Suprapubic skin (tissue), 4 donors: ENCODE measurements around the gene COL12A1.

Experiments used
- POLR2A ChIP-seq, 2 donors: fragments of 450-650 bp; IDR thresholded peaks; one replicate each; pipeline ENCODE4 v1.6.1; 2017; ENCODE audit warnings: antibody characterized with exemption in 2 of 2, mild to moderate bottlenecking in 2 of 2, moderate library complexity in 2 of 2
- POLR2AphosphoS5 ChIP-seq, 3 donors: sonication (generic); formaldehyde crosslinking; IDR thresholded peaks; one replicate each; pipeline ENCODE4 v1.6.1; 2017; ENCODE audit warnings: antibody characterized with exemption in 3 of 3
- TF ChIP-seq, protein P1 (sequence below), 2 donors: fragments of 200-600 bp in 1 of 2; fragments of 450-650 bp in 1 of 2; sonication (generic) in 1 of 2; IDR thresholded peaks; one replicate each; pipeline ENCODE4 v1.5.1; 2016 to 2019; ENCODE audit warnings: antibody characterized with exemption in 2 of 2, mild to moderate bottlenecking in 1 of 2, moderate library complexity in 1 of 2

DNA sequence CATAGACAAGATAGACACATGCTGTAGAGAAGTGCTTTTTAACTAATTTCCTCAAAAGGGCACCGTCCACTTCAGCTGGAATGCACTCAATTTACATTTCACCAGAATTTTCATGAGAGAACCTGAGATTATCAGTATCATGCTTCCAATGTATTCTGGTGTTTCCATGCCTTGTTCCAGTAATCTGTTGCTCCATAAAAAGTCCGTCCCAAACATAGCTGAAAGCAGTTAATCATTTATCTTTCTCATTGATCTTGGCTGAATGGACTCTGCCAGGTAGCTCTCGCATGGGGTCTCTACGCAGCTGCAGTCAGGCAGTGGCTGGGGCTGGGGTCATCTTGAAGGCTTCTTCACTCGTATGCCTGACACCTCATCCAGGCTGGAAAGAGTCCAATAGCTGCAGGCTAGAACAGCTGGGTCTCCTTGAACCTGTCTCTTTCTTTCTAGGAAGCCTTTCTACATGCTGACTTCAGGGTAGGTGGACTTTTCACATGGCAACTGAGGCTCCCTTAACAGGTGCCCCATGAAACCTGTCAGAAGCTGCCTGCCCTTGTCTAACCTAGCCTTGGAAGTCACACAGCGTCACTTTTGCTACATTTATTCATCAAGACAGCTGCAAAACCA is 18.6 kb upstream of the COL12A1 start:
- TF ChIP-seq, protein P1, sequence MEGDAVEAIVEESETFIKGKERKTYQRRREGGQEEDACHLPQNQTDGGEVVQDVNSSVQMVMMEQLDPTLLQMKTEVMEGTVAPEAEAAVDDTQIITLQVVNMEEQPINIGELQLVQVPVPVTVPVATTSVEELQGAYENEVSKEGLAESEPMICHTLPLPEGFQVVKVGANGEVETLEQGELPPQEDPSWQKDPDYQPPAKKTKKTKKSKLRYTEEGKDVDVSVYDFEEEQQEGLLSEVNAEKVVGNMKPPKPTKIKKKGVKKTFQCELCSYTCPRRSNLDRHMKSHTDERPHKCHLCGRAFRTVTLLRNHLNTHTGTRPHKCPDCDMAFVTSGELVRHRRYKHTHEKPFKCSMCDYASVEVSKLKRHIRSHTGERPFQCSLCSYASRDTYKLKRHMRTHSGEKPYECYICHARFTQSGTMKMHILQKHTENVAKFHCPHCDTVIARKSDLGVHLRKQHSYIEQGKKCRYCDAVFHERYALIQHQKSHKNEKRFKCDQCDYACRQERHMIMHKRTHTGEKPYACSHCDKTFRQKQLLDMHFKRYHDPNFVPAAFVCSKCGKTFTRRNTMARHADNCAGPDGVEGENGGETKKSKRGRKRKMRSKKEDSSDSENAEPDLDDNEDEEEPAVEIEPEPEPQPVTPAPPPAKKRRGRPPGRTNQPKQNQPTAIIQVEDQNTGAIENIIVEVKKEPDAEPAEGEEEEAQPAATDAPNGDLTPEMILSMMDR (IDR thresholded peaks at IDR 0.05): no peak
- TF ChIP-seq POLR2A (IDR thresholded peaks at IDR 0.05): no peak
- no peak for TF ChIP-seq POLR2AphosphoS5 (IDR thresholded peaks at IDR 0.05)
